ENCODE results near the gene DIAPH3.

The DIAPH3 gene

GRCh38 chr13:60018536-60018935 is 145.2 kb downstream of the DIAPH3 start:
- no peak for DNase-seq

GRCh38 chr13:60016229-60016628 is 147.5 kb downstream of the DIAPH3 start:
- DNase-seq: no peak

GRCh38 chr13:60013166-60013565 is 150.6 kb downstream of the DIAPH3 start:
- no peak for DNase-seq

- DNase-seq: no peak
Measured at GRCh38 chr13:60012488-60012887, 151.2 kb downstream of the DIAPH3 start.

- DNase-seq: no peak
Measured at GRCh38 chr13:60009300-60010253, 154.2 kb downstream of the DIAPH3 start.

- no peak for DNase-seq
Measured at GRCh38 chr13:60001889-60002288, 161.8 kb downstream of the DIAPH3 start.

GRCh38 chr13:60000976-60001375 is 162.8 kb downstream of the DIAPH3 start:
- no peak for DNase-seq

GRCh38 chr13:60000081-60000480 is 163.6 kb downstream of the DIAPH3 start:
- DNase-seq: no peak

GRCh38 chr13:59997976-59998375 is 165.8 kb downstream of the DIAPH3 start:
- no peak for DNase-seq

- DNase-seq: no peak
Measured at GRCh38 chr13:59996461-59996980, 167.2 kb downstream of the DIAPH3 start.

- DNase-seq: no peak
Measured at GRCh38 chr13:59991395-59991794, 172.3 kb downstream of the DIAPH3 start.

- no peak for DNase-seq
Measured at GRCh38 chr13:59982631-59983382, 180.9 kb downstream of the DIAPH3 start.

- DNase-seq: no peak
Measured at GRCh38 chr13:59979589-59979988, 184.1 kb downstream of the DIAPH3 start.

- DNase-seq: no peak
Measured at GRCh38 chr13:59978862-59979261, 184.9 kb downstream of the DIAPH3 start.

GRCh38 chr13:59976856-59977255 is 186.9 kb downstream of the DIAPH3 start:
- DNase-seq: no peak

- DNase-seq: no peak
Measured at GRCh38 chr13:59975807-59976435, 187.8 kb downstream of the DIAPH3 start.

- no peak for DNase-seq
Measured at GRCh38 chr13:59970847-59971246, 192.9 kb downstream of the DIAPH3 start.

- DNase-seq: no peak
Measured at GRCh38 chr13:59963827-59964226, 199.9 kb downstream of the DIAPH3 start.

GRCh38 chr13:59963383-59963782 is 200.3 kb downstream of the DIAPH3 start:
- no peak for DNase-seq

- DNase-seq: no peak
Measured at GRCh38 chr13:59962343-59962742, 201.4 kb downstream of the DIAPH3 start.

GRCh38 chr13:59960683-59961082 is 203.0 kb downstream of the DIAPH3 start:
- DNase-seq: no peak

GRCh38 chr13:59957438-59957837 is 206.3 kb downstream of the DIAPH3 start:
- no peak for DNase-seq

GRCh38 chr13:59954601-59955000 is 209.1 kb downstream of the DIAPH3 start:
- no peak for DNase-seq

Measured in activated T-cell treated with anti-CD3 and anti-CD28 coated beads for 4 hours (primary cell).